ENCODE measurements around the gene NGLY1. TPM values are rescaled to one million over a fixed set of nuclear protein-coding genes. Genes with fewer than 3 reads are reported as not detected.

NGLY1 gene
- total and polyA plus RNA-seq, 9 donors = 29.3 to 40.6 (median 32.9) TPM

GRCh38 chr3:25751048-25751447, 32.2 kb downstream of the NGLY1 start:
- DNase-seq = no peak
- H3K4me1 ChIP-seq (ENCODE audit: control insufficient read depth, insufficient read depth, low read length) = no peaks in the 10 kb centered on the region
- peaks cover 21% of the 10 kb centered on the region for H3K36me3 ChIP-seq (ENCODE audit: control insufficient read depth, insufficient read depth, low read length)
- H3K9me3 ChIP-seq (replicated peaks; ENCODE audit: control insufficient read depth, low read depth, low read length) = no peaks in the 10 kb centered on the region
- no peak overlapping the region for H3K4me3 ChIP-seq (ENCODE audit: low read length)
- WGBS (ENCODE audit: insufficient coverage) = no CpG with 5 or more reads among the region's 3 CpGs
- H3K27ac ChIP-seq (ENCODE audit: low read length) = no peak overlapping the region
- no peaks in the 10 kb centered on the region for H3K27me3 ChIP-seq (ENCODE audit: control insufficient read depth, insufficient read depth, low read length)

DNA sequence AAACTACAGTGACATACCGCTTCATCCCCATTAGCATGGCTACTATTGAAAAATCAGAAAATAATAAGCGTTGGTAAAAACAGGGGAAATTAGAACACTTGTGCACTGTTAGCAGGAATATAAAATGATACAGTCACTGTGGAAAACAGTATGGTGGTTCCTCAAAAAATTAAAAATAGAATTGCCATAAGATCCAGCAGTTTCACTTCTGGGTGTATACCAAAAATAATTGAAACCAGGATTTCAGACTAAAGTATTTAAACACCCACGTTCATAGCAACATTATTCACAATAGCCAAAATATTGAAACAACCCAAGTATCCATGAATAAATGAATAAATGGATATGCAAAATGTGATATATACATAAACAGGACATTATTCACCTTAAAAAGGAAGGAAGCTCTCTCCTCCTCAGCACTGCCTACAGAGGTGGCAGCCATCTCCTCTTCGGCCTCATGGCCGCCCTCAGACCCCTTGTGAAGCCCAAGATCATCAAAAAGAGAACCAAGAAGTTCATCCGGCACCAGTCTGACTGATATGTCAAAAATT, 34.1 kb downstream of the NGLY1 start:
- Histone ChIP-seq H3K27ac (ENCODE audit: low read length) (no peak overlapping the region), H3K27me3 (ENCODE audit: control insufficient read depth, insufficient read depth, low read length) (no peaks in the 10 kb centered on the region), H3K9me3 (replicated peaks; ENCODE audit: control insufficient read depth, low read depth, low read length) (no peaks in the 10 kb centered on the region), H3K36me3 (ENCODE audit: control insufficient read depth, insufficient read depth, low read length) (peaks cover 23% of the 10 kb centered on the region), H3K4me3 (ENCODE audit: low read length) (no peak overlapping the region), H3K4me1 (ENCODE audit: control insufficient read depth, insufficient read depth, low read length) (no peaks in the 10 kb centered on the region)
- DNase-seq = no peak
- WGBS (ENCODE audit: insufficient coverage) = 100% methylated on average over 1 of the region's 6 CpGs

DNA sequence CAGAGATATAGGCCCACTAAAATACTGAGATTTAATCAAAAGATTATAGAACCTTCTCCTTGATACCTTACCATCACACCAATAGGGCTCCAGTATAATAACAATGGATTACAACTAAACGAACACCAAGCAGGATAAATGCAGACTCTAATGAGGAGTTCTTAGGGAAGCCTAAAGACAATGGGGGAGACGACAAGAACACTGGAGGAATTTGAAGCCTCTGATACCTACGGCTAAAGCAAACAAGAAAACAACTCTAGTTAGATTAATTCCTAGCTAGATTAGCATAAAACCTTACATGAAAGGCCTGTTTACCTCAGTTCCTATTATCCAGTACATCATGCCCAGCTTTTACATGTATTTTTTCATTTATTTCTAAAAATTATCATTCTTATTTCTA, 35.1 kb downstream of the NGLY1 start:
- no CpG with 5 or more reads among the region's 3 CpGs for WGBS (ENCODE audit: insufficient coverage)
- H3K36me3 ChIP-seq (ENCODE audit: control insufficient read depth, insufficient read depth, low read length) = peaks cover 24% of the 10 kb centered on the region
- no peak for DNase-seq

GRCh38 chr3:25747033-25747432, 36.2 kb downstream of the NGLY1 start:
- no peaks in the 10 kb centered on the region for H3K27me3 ChIP-seq (ENCODE audit: control insufficient read depth, insufficient read depth, low read length)
- no peak overlapping the region for H3K4me3 ChIP-seq (ENCODE audit: low read length)
- H3K27ac ChIP-seq (ENCODE audit: low read length) = no peak overlapping the region
- DNase-seq = no peak
- peaks cover 28% of the 10 kb centered on the region for H3K36me3 ChIP-seq (ENCODE audit: control insufficient read depth, insufficient read depth, low read length)
- H3K9me3 ChIP-seq (replicated peaks; ENCODE audit: control insufficient read depth, low read depth, low read length) = no peaks in the 10 kb centered on the region
- no peaks in the 10 kb centered on the region for H3K4me1 ChIP-seq (ENCODE audit: control insufficient read depth, insufficient read depth, low read length)

More for the DNA sequence above, 35.1 kb downstream of the NGLY1 start:
- Histone ChIP-seq H3K27me3 (ENCODE audit: control insufficient read depth, insufficient read depth, low read length) (no peaks in the 10 kb centered on the region), H3K4me1 (ENCODE audit: control insufficient read depth, insufficient read depth, low read length) (no peaks in the 10 kb centered on the region), H3K9me3 (replicated peaks; ENCODE audit: control insufficient read depth, low read depth, low read length) (no peaks in the 10 kb centered on the region), H3K4me3 (ENCODE audit: low read length) (no peak overlapping the region), H3K27ac (ENCODE audit: low read length) (no peak overlapping the region)

- Histone ChIP-seq H3K27ac (ENCODE audit: low read length) (no peak overlapping the region), H3K36me3 (ENCODE audit: control insufficient read depth, insufficient read depth, low read length) (peaks cover 17% of the 10 kb centered on the region), H3K27me3 (ENCODE audit: control insufficient read depth, insufficient read depth, low read length) (no peaks in the 10 kb centered on the region), H3K9me3 (replicated peaks; ENCODE audit: control insufficient read depth, low read depth, low read length) (no peaks in the 10 kb centered on the region), H3K4me3 (ENCODE audit: low read length) (no peak overlapping the region), H3K4me1 (ENCODE audit: control insufficient read depth, insufficient read depth, low read length) (no peaks in the 10 kb centered on the region)
- DNase-seq = no peak
- no CpG with 5 or more reads among the region's 3 CpGs for WGBS (ENCODE audit: insufficient coverage)
Observed at GRCh38 chr3:25744470-25744869, 38.8 kb downstream of the NGLY1 start.

DNA sequence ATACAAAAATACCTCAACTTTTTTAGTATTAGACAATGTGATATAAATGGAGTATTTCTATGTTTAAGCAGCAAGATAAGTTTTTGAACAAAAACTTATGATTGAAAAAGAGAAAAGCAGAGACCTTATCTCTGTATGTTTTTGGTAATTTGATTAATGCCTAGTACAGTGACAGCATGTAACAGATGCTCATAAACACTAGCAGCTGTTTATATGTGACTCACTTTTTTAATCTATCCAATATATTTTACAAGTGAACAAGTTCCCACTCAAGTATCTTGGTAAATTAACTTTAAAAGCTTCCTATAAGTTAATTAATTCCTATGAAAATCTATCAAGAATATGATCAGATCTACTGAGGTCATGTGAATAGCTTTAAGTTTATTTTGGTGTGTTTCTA, 55.1 kb downstream of the NGLY1 start:
- H3K4me1 ChIP-seq (ENCODE audit: control insufficient read depth, insufficient read depth, low read length) = no peaks in the 10 kb centered on the region
- no peaks in the 10 kb centered on the region for H3K9me3 ChIP-seq (replicated peaks; ENCODE audit: control insufficient read depth, low read depth, low read length)
- H3K36me3 ChIP-seq (ENCODE audit: control insufficient read depth, insufficient read depth, low read length) = peaks cover 12% of the 10 kb centered on the region
- no peak overlapping the region for H3K27ac ChIP-seq (ENCODE audit: low read length)
- DNase-seq = no peak
- H3K4me3 ChIP-seq (ENCODE audit: low read length) = no peak overlapping the region
- H3K27me3 ChIP-seq (ENCODE audit: control insufficient read depth, insufficient read depth, low read length) = no peaks in the 10 kb centered on the region

- Histone ChIP-seq H3K27me3 (ENCODE audit: control insufficient read depth, insufficient read depth, low read length) (no peaks in the 10 kb centered on the region), H3K9me3 (replicated peaks; ENCODE audit: control insufficient read depth, low read depth, low read length) (no peaks in the 10 kb centered on the region), H3K4me3 (ENCODE audit: low read length) (no peak overlapping the region), H3K27ac (ENCODE audit: low read length) (no peak overlapping the region), H3K36me3 (ENCODE audit: control insufficient read depth, insufficient read depth, low read length) (peaks cover 9% of the 10 kb centered on the region), H3K4me1 (ENCODE audit: control insufficient read depth, insufficient read depth, low read length) (no peaks in the 10 kb centered on the region)
- WGBS (ENCODE audit: insufficient coverage) = 95% methylated on average over 2 of the region's 6 CpGs
- DNase-seq = no peak
Observed at GRCh38 chr3:25727316-25727715, 55.9 kb downstream of the NGLY1 start.

DNA sequence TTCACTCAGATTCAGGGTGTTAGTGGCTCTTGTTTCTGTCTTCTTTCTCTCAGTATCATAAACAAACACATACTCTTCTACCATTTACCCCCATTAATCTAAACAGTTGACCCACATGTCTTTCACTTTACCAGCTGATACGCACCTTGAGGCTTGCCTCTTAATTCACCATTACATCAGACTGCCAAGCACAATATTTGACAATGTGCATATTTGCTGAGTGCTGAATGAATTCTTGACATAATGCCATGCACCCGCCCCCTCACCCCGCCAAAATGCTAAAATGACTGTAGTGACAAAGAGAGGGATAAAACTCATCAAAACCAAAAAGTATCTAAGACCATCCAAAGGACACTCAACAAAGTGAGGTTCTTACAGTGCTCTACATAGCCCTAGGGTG, 57.4 kb downstream of the NGLY1 start:
- Histone ChIP-seq H3K36me3 (ENCODE audit: control insufficient read depth, insufficient read depth, low read length) (peaks cover 9% of the 10 kb centered on the region), H3K4me1 (ENCODE audit: control insufficient read depth, insufficient read depth, low read length) (no peaks in the 10 kb centered on the region), H3K27me3 (ENCODE audit: control insufficient read depth, insufficient read depth, low read length) (no peaks in the 10 kb centered on the region), H3K27ac (ENCODE audit: low read length) (no peak overlapping the region), H3K4me3 (ENCODE audit: low read length) (no peak overlapping the region), H3K9me3 (replicated peaks; ENCODE audit: control insufficient read depth, low read depth, low read length) (no peaks in the 10 kb centered on the region)
- DNase-seq = no peak
- 86% methylated on average over 1 of the region's 3 CpGs for whole genome bisulfite sequencing (ENCODE audit: insufficient coverage)

DNA sequence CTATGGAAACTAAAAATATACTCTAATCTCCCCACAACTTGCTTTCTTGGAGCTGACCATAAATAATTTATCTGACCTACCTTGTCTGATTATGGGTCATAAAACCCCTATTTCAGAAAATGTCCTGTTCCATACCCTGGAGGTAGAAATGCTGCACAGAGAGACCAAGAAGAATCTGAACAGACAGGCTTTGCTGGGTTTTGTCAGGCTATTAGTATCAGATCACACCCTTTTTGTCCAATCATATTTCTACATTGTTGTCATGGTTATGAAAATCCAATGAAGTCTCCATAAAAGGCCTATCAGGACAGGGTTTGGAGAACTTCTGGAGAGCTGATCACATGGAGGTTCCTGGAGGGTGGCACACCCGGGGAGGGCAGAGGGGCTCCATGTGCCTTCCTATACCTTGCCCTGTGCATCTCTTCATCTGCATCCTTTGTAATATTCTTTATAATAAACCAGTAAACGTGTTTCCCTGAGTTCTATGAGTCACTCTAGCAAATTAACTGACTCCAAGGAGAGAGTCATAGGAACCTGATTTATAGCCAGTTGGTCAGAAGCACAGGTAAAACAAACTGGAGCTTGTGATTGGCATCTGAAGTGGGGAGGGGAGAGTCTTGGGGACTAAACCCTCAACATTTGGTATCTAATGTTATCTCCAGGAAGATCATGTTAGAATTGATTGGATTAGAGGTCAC, 58.1 kb downstream of the NGLY1 start:
- H3K27me3 ChIP-seq (ENCODE audit: control insufficient read depth, insufficient read depth, low read length) = no peaks in the 10 kb centered on the region
- DNase-seq = no peak
- WGBS (ENCODE audit: insufficient coverage) = no CpG with 5 or more reads among the region's 2 CpGs
- H3K4me1 ChIP-seq (ENCODE audit: control insufficient read depth, insufficient read depth, low read length) = no peaks in the 10 kb centered on the region
- H3K27ac ChIP-seq (ENCODE audit: low read length) = no peak overlapping the region
- no peaks in the 10 kb centered on the region for H3K9me3 ChIP-seq (replicated peaks; ENCODE audit: control insufficient read depth, low read depth, low read length)
- peaks cover 9% of the 10 kb centered on the region for H3K36me3 ChIP-seq (ENCODE audit: control insufficient read depth, insufficient read depth, low read length)
- no peak overlapping the region for H3K4me3 ChIP-seq (ENCODE audit: low read length)

DNA sequence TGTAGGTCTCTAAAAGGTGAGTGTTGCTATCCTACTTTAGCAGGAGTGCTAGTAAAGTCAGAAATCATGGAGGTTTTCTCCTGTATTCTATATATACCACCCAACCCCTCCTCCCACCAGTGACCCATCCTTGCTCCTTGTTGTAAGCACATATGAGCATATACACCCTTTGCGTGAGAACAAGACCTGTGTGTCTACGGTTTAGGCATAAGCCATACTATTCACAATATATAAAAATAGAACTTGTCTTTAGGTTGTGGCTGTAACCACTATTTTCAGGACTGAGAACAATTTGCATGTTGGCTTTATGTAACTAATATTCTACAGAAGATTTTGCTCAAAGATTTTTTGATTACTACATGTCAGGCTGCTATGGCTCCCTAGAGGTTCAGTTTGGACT, 59.4 kb downstream of the NGLY1 start:
- no CpG with 5 or more reads among the region's 2 CpGs for WGBS (ENCODE audit: insufficient coverage)
- H3K4me3 ChIP-seq (ENCODE audit: low read length) = no peak overlapping the region
- no peaks in the 10 kb centered on the region for H3K4me1 ChIP-seq (ENCODE audit: control insufficient read depth, insufficient read depth, low read length)
- no peak for DNase-seq
- H3K27ac ChIP-seq (ENCODE audit: low read length) = no peak overlapping the region
- H3K9me3 ChIP-seq (replicated peaks; ENCODE audit: control insufficient read depth, low read depth, low read length) = no peaks in the 10 kb centered on the region
- H3K36me3 ChIP-seq (ENCODE audit: control insufficient read depth, insufficient read depth, low read length) = peaks cover 9% of the 10 kb centered on the region
- no peaks in the 10 kb centered on the region for H3K27me3 ChIP-seq (ENCODE audit: control insufficient read depth, insufficient read depth, low read length)

- H3K4me1 ChIP-seq (ENCODE audit: control insufficient read depth, insufficient read depth, low read length) = no peaks in the 10 kb centered on the region
- no peak overlapping the region for H3K27ac ChIP-seq (ENCODE audit: low read length)
- no peaks in the 10 kb centered on the region for H3K9me3 ChIP-seq (replicated peaks; ENCODE audit: control insufficient read depth, low read depth, low read length)
- no CpG with 5 or more reads among the region's 1 CpG for WGBS (ENCODE audit: insufficient coverage)
- no peaks in the 10 kb centered on the region for H3K36me3 ChIP-seq (ENCODE audit: control insufficient read depth, insufficient read depth, low read length)
- H3K4me3 ChIP-seq (ENCODE audit: low read length) = no peak overlapping the region
- no peaks in the 10 kb centered on the region for H3K27me3 ChIP-seq (ENCODE audit: control insufficient read depth, insufficient read depth, low read length)
- DNase-seq = no peak
Observed at GRCh38 chr3:25719321-25719720, 63.9 kb downstream of the NGLY1 start.

All from muscle of leg (tissue), 11 donors.